Epidermal melanocyte (primary cell): ENCODE measurements around the gene WFS1.

Experiments
- DNase-seq: peaks from one replicate; pipeline ENCODE4 v3.0.0; 2011; ENCODE audit warnings: low spot score; ENCODE audit not compliant: insufficient read length

The WFS1 gene

GRCh38 chr4:6298035-6298434, 28.4 kb downstream of the WFS1 start:
- DNase-seq = no peak

GRCh38 chr4:6298852-6299251, 29.2 kb downstream of the WFS1 start:
- DNase-seq = no peak

- DNase-seq = no peak
These were observed 30.2 kb downstream of the WFS1 start for GRCh38 chr4:6299875-6300274.

- DNase-seq = no peak
These were observed 30.7 kb downstream of the WFS1 start for GRCh38 chr4:6300359-6300758.

GRCh38 chr4:6301051-6301731, 31.5 kb downstream of the WFS1 start:
- DNase-seq = no peak

GRCh38 chr4:6301732-6302442, 32.2 kb downstream of the WFS1 start:
- no peak for DNase-seq

- DNase-seq = no peak
These were observed 33.2 kb downstream of the WFS1 start for GRCh38 chr4:6302869-6303268.

GRCh38 chr4:6303943-6304342, 34.3 kb downstream of the WFS1 start:
- no peak for DNase-seq

- DNase-seq = no peak
These were observed 36.6 kb downstream of the WFS1 start for GRCh38 chr4:6306299-6306698.

- no peak for DNase-seq
These were observed 37.6 kb downstream of the WFS1 start for GRCh38 chr4:6307230-6307629.

GRCh38 chr4:6307891-6308290, 38.2 kb downstream of the WFS1 start:
- no peak for DNase-seq

GRCh38 chr4:6308899-6309643, 39.4 kb downstream of the WFS1 start:
- DNase-seq = no peak

- no peak for DNase-seq
These were observed 40.1 kb downstream of the WFS1 start for GRCh38 chr4:6309777-6310176.

GRCh38 chr4:6313216-6313615, 43.6 kb downstream of the WFS1 start:
- DNase-seq = no peak

- DNase-seq = no peak
These were observed 46.9 kb downstream of the WFS1 start for GRCh38 chr4:6316461-6317003.

- no peak for DNase-seq
These were observed 48.6 kb downstream of the WFS1 start for GRCh38 chr4:6318206-6318605.

- no peak for DNase-seq
These were observed 50.0 kb downstream of the WFS1 start for GRCh38 chr4:6319530-6320150.

GRCh38 chr4:6320663-6321062, 51.0 kb downstream of the WFS1 start:
- no peak for DNase-seq

- no peak for DNase-seq
These were observed 51.7 kb downstream of the WFS1 start for GRCh38 chr4:6321361-6321760.

- DNase-seq = no peak
These were observed 52.6 kb downstream of the WFS1 start for GRCh38 chr4:6322067-6322760.
